HL-60 (cell line): ENCODE measurements around the gene MDM2.

Experiments used
- POLR2AphosphoS5 ChIP-seq: IDR thresholded peaks from 2 replicates; pipeline ENCODE4 v1.6.1; 2012; ENCODE audit warnings: low read depth
- SPI1 ChIP-seq: IDR thresholded peaks from 2 replicates; pipeline ENCODE4 v1.6.1; 2012; ENCODE audit warnings: low read depth, mild to moderate bottlenecking, borderline replicate concordance
- TF ChIP-seq, protein P1 (sequence below): IDR thresholded peaks from one replicate; pipeline ENCODE4 v1.5.1; 2011; ENCODE audit warnings: low read length, control low read depth, inconsistent platforms; ENCODE audit not compliant: insufficient read depth
- TF ChIP-seq, protein P2 (sequence below): IDR thresholded peaks from 2 replicates; pipeline ENCODE4 v1.6.1; 2012; ENCODE audit warnings: low read depth; ENCODE audit not compliant: insufficient replicate concordance

DNA sequence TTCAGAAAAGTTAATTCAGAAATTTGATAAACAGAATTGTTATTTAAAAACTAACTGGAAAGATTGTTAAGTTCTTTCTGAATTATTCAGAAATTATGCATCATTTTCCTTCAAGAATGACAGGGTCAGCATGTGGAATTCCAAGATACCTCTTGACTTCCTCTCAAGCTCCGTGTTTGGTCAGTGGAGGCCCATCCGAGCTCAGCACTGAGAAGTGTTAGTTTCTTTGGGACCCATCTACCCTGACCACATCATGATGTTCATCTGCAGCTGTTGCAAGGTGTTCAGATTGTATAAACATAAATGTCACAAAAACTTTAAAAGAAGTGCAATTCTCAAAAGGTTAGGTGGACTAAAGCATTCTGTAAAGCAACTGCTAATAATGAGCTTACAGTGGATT is 33.7 kb downstream of the MDM2 start:
- TF ChIP-seq, protein P1, sequence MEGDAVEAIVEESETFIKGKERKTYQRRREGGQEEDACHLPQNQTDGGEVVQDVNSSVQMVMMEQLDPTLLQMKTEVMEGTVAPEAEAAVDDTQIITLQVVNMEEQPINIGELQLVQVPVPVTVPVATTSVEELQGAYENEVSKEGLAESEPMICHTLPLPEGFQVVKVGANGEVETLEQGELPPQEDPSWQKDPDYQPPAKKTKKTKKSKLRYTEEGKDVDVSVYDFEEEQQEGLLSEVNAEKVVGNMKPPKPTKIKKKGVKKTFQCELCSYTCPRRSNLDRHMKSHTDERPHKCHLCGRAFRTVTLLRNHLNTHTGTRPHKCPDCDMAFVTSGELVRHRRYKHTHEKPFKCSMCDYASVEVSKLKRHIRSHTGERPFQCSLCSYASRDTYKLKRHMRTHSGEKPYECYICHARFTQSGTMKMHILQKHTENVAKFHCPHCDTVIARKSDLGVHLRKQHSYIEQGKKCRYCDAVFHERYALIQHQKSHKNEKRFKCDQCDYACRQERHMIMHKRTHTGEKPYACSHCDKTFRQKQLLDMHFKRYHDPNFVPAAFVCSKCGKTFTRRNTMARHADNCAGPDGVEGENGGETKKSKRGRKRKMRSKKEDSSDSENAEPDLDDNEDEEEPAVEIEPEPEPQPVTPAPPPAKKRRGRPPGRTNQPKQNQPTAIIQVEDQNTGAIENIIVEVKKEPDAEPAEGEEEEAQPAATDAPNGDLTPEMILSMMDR, result no peak
- TF ChIP-seq POLR2AphosphoS5 (no peak), SPI1 (no peak)
- TF ChIP-seq, protein P2, sequence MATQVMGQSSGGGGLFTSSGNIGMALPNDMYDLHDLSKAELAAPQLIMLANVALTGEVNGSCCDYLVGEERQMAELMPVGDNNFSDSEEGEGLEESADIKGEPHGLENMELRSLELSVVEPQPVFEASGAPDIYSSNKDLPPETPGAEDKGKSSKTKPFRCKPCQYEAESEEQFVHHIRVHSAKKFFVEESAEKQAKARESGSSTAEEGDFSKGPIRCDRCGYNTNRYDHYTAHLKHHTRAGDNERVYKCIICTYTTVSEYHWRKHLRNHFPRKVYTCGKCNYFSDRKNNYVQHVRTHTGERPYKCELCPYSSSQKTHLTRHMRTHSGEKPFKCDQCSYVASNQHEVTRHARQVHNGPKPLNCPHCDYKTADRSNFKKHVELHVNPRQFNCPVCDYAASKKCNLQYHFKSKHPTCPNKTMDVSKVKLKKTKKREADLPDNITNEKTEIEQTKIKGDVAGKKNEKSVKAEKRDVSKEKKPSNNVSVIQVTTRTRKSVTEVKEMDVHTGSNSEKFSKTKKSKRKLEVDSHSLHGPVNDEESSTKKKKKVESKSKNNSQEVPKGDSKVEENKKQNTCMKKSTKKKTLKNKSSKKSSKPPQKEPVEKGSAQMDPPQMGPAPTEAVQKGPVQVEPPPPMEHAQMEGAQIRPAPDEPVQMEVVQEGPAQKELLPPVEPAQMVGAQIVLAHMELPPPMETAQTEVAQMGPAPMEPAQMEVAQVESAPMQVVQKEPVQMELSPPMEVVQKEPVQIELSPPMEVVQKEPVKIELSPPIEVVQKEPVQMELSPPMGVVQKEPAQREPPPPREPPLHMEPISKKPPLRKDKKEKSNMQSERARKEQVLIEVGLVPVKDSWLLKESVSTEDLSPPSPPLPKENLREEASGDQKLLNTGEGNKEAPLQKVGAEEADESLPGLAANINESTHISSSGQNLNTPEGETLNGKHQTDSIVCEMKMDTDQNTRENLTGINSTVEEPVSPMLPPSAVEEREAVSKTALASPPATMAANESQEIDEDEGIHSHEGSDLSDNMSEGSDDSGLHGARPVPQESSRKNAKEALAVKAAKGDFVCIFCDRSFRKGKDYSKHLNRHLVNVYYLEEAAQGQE, result no peak
